K562 (cell line): Measurements from ENCODE around the gene CNTFR. TPM values are rescaled to one million over a fixed set of nuclear protein-coding genes. Genes with fewer than 3 reads are reported as not detected.

Experiments used
- ATAC-seq: fragments of 200-7000 bp; cut with Tn5 transposase; 3 replicates; pipeline ENCODE4 v1.9.1; 2020; ENCODE audit warnings: moderate library complexity
- BruUV-seq: library from RNA; stranded (reverse); fragments of 400-500 nt; replicated peaks from 2 replicates; lab custom pipeline; 2021; lab: Mats Ljungman, UMichigan
- CTCF ChIA-PET: fragments of 300-600 bp; formaldehyde crosslinking; extraction: SDS; loops from one replicate; lab custom pipeline; 2021; ENCODE audit warnings: low intra/inter-chr PET ratio; lab: Yijun Ruan, JAX
- POLR2A ChIA-PET: fragments of 300-600, 350-650 bp; sonication (Branson Sonifier 250); formaldehyde crosslinking; extraction: SDS; loops from one replicate; lab custom pipeline; 2021; ENCODE audit warnings: antibody characterized with exemption, inconsistent platforms; lab: Yijun Ruan, JAX
- DNase-seq, 4 experiments: peaks; one replicate each; pipeline versions ENCODE4 v3.0.0 to v3.0.0-alpha.2; 2011 to 2018; ENCODE audit warnings: low spot score in 3 of 4, mixed read lengths in 3 of 4; ENCODE audit errors: extremely low read depth in 1 of 4
- FAIRE-seq: peaks from 2 replicates; lab custom pipeline; 2011; peaks lifted over from hg19 to GRCh38; lab: Jason Lieb, UNC
- H2AFZ ChIP-seq: 2 replicates; pipeline ENCODE4 v1.6.0; 2011; ENCODE audit warnings: low read depth, low read length, control low read depth, inconsistent platforms
- H3K27ac ChIP-seq: fragments of 200-600 bp; 3 replicates; pipeline ENCODE4 v1.8.0; 2011; ENCODE audit warnings: low read depth, mild to moderate bottlenecking, control low read depth, inconsistent platforms, low read length, moderate library complexity, mixed read lengths; ENCODE audit errors: extremely low read depth
- H3K27me3 ChIP-seq, 2 experiments: fragments of 300-600 bp in 1 of 2; 2 replicates in 1 of 2; 3 replicates in 1 of 2; pipeline versions ENCODE4 v1.6.0 to v1.8.0; 2011; ENCODE audit warnings: inconsistent platforms in 2 of 2, low read length in 2 of 2, mild to moderate bottlenecking in 1 of 2, mixed read lengths in 1 of 2, moderate library complexity in 1 of 2; ENCODE audit not compliant: control insufficient read depth in 2 of 2, insufficient read depth in 2 of 2
- H3K36me3 ChIP-seq: fragments of 300-600 bp; 3 replicates; pipeline ENCODE4 v1.8.0; 2011; ENCODE audit warnings: mild to moderate bottlenecking, low read length, inconsistent platforms; ENCODE audit not compliant: control insufficient read depth, insufficient read depth
- H3K4me1 ChIP-seq, 2 experiments: fragments of 200-600 bp in 1 of 2; replicated peaks in 1 of 2; 2 replicates in 1 of 2; 3 replicates in 1 of 2; pipeline versions ENCODE4 v1.5.1 to v1.8.0; 2011; ENCODE audit warnings: inconsistent platforms in 2 of 2, low read length in 2 of 2, mild to moderate bottlenecking in 1 of 2, mixed read lengths in 1 of 2, moderate library complexity in 1 of 2; ENCODE audit not compliant: control insufficient read depth in 2 of 2, insufficient read depth in 2 of 2
- H3K4me2 ChIP-seq: 2 replicates; pipeline ENCODE4 v1.6.1; 2011; ENCODE audit warnings: low read length, control low read depth, inconsistent platforms, mixed read lengths; ENCODE audit not compliant: insufficient read depth
- H3K4me3 ChIP-seq: fragments of 200-600 bp; sonication (generic), shearing (Covaris generic); 2 replicates; pipeline ENCODE4 v1.5.1; 2016; ENCODE audit warnings: control low read depth, inconsistent platforms
- H3K79me2 ChIP-seq: fragments of 200-600 bp; 3 replicates; pipeline ENCODE4 v1.8.0; 2011; ENCODE audit warnings: low read length, inconsistent platforms; ENCODE audit not compliant: control insufficient read depth, insufficient read depth
- H3K9ac ChIP-seq, 2 experiments: 2 replicates each; pipeline versions ENCODE4 v1.6.0 to v1.6.1; 2011; ENCODE audit warnings: low read depth in 2 of 2, low read length in 2 of 2, control low read depth in 1 of 2, inconsistent platforms in 1 of 2, mild to moderate bottlenecking in 1 of 2, mixed read lengths in 1 of 2; ENCODE audit not compliant: insufficient read depth in 1 of 2
- H3K9me1 ChIP-seq: one replicate; pipeline ENCODE4 v1.6.0; 2011; ENCODE audit warnings: inconsistent platforms, mild to moderate bottlenecking, low read length, moderate library complexity; ENCODE audit not compliant: control insufficient read depth, insufficient read depth
- H3K9me3 ChIP-seq: replicated peaks from 2 replicates; pipeline ENCODE4 v1.5.1; 2011; ENCODE audit warnings: low read depth, low read length, inconsistent platforms; ENCODE audit not compliant: control insufficient read depth, insufficient read depth
- H4K20me1 ChIP-seq: replicated peaks from 2 replicates; pipeline ENCODE4 v1.6.1; 2011; ENCODE audit warnings: low read length, inconsistent platforms, mixed read lengths; ENCODE audit not compliant: control insufficient read depth, insufficient read depth
- CREM ChIP-seq: IDR thresholded peaks from 2 replicates; pipeline ENCODE4 v1.6.1; 2014; ENCODE audit warnings: antibody characterized with exemption, low read depth
- MAFF ChIP-seq: IDR thresholded peaks from 2 replicates; pipeline ENCODE4 v1.6.1; 2012; ENCODE audit warnings: low read length, improper control_type of control experiment
- MAFG ChIP-seq: fragments of 450-650 bp; conservative IDR thresholded peaks from 2 replicates; pipeline ENCODE4 v1.6.1; 2016; ENCODE audit warnings: missing genetic modification characterization, missing compliant biosample characterization
- PTTG1 ChIP-seq: fragments of 450-650 bp; IDR thresholded peaks from 2 replicates; pipeline ENCODE4 v1.6.1; 2016; ENCODE audit warnings: low read depth, mild to moderate bottlenecking, missing genetic modification characterization, missing compliant biosample characterization
- WGBS: fragments of 100-300 bp; shearing (Covaris generic); methylation state at CpG from one replicate; pipeline ENCODE4 v1.1.6; 2016; ENCODE audit warnings: low coverage, mixed read lengths; ENCODE audit not compliant: insufficient coverage; ENCODE audit errors: missing lambda C conversion rate; 5-methylcytosine and 5-hydroxymethylcytosine counted together
- in situ Hi-C: fragments of 300-500 bp; cut with MboI; formaldehyde crosslinking; loops from 4 replicates; pipeline ENCODE4 v1.15.0; 2018; ENCODE audit warnings: inconsistent platforms, mixed read lengths
- intact Hi-C: fragments of 100-400 bp; cut with micrococcal nuclease; formaldehyde crosslinking; loops from 2 replicates; pipeline ENCODE4 v1.14.2; 2022
- polyA plus RNA-seq, 8 experiments: library from polyadenylated mRNA; depleted of rRNA in 4 of 8; stranded (reverse) in 5 of 8; unstranded in 3 of 8; fragments of >200 nt; fragmentation: Nextera tagmentation in 2 of 8; fragmentation: Illumina TruSeq in 1 of 8; extraction: Ambion mirVana in 2 of 8; extraction: Trizol in 1 of 8; gene quantifications; 2 replicates each; pipeline versions ENCODE4 v1.2.1 to v1.2.3, GENCODE V29; 2011 to 2014; ENCODE audit warnings: inconsistent platforms in 1 of 8, missing spikeins in 1 of 8
- total RNA-seq, 7 experiments: library from RNA; depleted of rRNA in 6 of 7; stranded (reverse); fragments of >200 nt in 6 of 7; fragmentation: Illumina TruSeq in 2 of 7; extraction: Trizol in 2 of 7; gene quantifications; 2 replicates each; pipeline versions ENCODE4 v1.2.1 to v1.2.3, GENCODE V29; 2011 to 2021; ENCODE audit warnings: low replicate concordance in 1 of 7
- TF ChIP-seq, protein P1 (sequence below): fragments of 250-450 bp; sonication (Bioruptor Pico); IDR thresholded peaks from 2 replicates; pipeline ENCODE4 v1.4.0; 2020; ENCODE audit warnings: mild to moderate bottlenecking, moderate library complexity

The CNTFR gene
- total and polyA plus RNA-seq, 9 of the 15 experiments (the other 6 are each of a cell fraction or from before 2014, with no cell fraction given), result not detected

DNA sequence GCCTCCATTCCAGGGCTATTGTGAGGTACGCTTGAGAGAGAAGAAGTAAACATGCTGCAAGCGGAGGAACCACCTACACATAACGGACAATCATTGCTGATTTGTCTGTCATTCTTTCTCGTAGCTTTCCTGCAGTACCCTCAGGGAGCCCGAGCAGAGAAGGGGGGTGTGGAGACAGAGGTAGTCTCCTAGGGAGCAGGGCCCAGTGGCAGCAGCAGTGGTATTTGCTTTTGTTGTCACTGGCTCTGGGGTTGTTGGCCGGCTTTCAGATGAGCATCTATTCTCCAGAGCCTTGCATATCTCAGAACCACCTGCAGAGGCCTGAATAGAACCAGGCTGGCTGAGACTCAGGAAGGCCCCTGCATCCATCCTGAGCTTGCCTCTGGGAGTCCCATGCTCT is 86.6 kb downstream of the CNTFR start:
- H3K79me2 ChIP-seq, result no peaks in the 10 kb centered on the region
- no peaks in the 10 kb centered on the region for H4K20me1 ChIP-seq
- DNase-seq (no peak), FAIRE-seq (no peak), ATAC-seq (no peak)
- no peak overlapping the region for H2AFZ ChIP-seq
- no TSS peak for BruUV-seq
- peaks cover 0 to 4% of the 10 kb centered on the region in 2 experiments; a peak in 1 of 5 replicates for H3K27me3 ChIP-seq
- H3K4me2 ChIP-seq, result no peak overlapping the region
- ChIA-PET CTCF (no interaction called here), POLR2A (interaction anchor here (0.6 to 1.0 kb wide), 3 partner anchors 13 to 96 kb away, joined by 3 to 4 read pairs (median 3); no protein-coding TSS in a partner anchor)
- H3K9me3 ChIP-seq, result no peaks in the 10 kb centered on the region
- no peaks in the 10 kb centered on the region for H3K4me1 ChIP-seq
- intact Hi-C loops (loop anchor here (5.0 kb wide), 1 partner anchor 89 kb away; no protein-coding TSS in a partner anchor), in situ Hi-C loops (no loop called here)
- TF ChIP-seq MAFG (tag) (no peak), PTTG1 (tag) (no peak), CREM (no peak), MAFF (no peak)
- TF ChIP-seq, protein P1, sequence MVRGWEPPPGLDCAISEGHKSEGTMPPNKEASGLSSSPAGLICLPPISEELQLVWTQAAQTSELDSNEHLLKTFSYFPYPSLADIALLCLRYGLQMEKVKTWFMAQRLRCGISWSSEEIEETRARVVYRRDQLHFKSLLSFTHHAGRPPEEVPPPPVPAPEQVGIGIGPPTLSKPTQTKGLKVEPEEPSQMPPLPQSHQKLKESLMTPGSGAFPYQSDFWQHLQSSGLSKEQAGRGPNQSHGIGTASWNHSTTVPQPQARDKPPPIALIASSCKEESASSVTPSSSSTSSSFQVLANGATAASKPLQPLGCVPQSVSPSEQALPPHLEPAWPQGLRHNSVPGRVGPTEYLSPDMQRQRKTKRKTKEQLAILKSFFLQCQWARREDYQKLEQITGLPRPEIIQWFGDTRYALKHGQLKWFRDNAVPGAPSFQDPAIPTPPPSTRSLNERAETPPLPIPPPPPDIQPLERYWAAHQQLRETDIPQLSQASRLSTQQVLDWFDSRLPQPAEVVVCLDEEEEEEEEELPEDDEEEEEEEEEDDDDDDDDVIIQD (CRISPR knock-in tag), result no peak
- WGBS, result 0% methylated on average over 6 of the region's 6 CpGs
- no peaks in the 10 kb centered on the region for H3K9me1 ChIP-seq
- no peak overlapping the region for H3K9ac ChIP-seq
- no peaks in the 10 kb centered on the region for H3K36me3 ChIP-seq
- no peak overlapping the region for H3K27ac ChIP-seq
- H3K4me3 ChIP-seq, result no peak overlapping the region
